Activated CD4-positive, alpha-beta T cell treated with anti-CD3 and anti-CD28 coated beads, Interleukin-2, Interleukin-6, amounts not matched to agents 100 ng/mL and 50 ng/mL, durations not matched to agents 16 hours and 8 hours (primary cell): ENCODE results near the gene VPS13D.
A peak's percentile ranks its signal among the peaks of the same experiment; 100 is the strongest.
"Not testable (repeated sequence)": the region's sequence is repeated elsewhere in the genome, so short reads cannot be mapped to it uniquely, and the experiment has no call there.

ENCODE experiments used
- DNase-seq: peaks from one replicate; pipeline ENCODE4 v3.0.0-alpha.2; 2020

Gene VPS13D

GRCh38 chr1:12375133-12375829, 145.5 kb downstream of the VPS13D start:
- DNase-seq, result no peak

DNA sequence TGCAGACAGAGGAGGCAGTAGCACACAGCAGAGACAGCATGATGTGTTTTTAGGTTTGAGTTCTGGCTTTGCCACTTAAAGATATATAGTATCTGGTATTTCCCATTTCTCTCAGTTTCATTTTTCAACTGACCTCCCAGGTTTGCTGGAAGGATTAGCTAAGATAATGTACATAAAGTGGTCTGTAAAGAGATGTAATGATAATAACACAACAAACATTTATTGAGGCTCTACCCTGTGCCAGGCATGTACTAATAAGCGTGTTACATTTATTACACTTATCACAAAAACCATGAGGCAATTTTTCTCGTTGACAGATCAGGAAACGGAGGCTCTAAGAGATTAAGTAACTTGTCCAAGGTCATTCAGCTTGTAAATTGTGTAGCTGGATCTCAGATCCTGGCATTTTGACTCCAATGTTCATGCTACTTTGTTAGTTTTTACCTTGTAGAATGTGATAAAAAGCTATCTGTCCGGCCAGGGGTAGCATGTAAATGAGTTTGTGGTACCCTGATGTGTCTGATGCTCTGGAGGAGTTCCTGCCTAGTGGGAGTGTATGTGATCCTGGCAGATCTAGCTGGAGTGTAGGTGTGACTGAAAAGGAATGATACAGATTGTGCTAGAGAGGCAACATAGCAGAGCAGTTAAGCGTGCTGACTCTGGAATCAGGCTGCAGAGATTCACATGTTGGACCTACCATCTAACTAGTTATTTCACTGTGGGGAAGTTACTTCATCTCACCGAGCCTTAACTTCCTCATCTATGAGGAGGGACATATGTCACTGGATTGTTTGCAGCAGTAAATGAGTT, 146.6 kb downstream of the VPS13D start:
- DNase-seq, result no peak

GRCh38 chr1:12380326-12381249, 150.8 kb downstream of the VPS13D start:
- DNase-seq, result no peak

GRCh38 chr1:12383001-12383400, 153.2 kb downstream of the VPS13D start:
- DNase-seq, result no peak

GRCh38 chr1:12383786-12384185, 154.0 kb downstream of the VPS13D start:
- no peak for DNase-seq

DNA sequence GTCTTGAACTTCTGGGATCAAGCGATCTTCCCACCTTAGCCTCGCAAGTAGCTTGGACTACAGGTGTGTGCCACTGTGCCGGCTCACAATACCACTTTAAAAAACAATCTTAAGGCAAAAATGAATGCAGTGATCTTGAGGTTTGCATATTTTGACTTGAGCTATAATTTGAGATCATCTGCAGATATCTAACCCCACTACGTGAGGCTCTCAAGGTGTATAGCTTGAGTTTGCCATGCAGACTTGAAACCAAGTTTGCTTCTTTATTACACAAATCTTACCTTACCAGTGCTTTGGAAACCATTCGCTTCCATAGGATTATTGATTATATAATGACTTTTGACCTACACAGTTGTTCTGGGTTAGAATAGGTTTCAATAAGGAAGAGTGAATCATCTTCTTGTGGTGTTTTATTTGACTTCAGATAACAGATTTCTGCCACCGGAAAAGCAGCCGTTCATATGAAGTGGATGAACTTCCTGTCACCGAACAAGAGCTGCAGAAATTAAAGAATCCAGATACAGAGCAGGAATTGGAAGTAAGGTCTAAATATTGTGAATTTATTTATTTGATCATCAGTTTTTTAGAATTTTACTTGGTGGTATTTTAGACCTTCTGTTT, 155.1 kb downstream of the VPS13D start:
- DNase-seq, result peak; percentile 69

- no peak for DNase-seq
These were observed 156.3 kb downstream of the VPS13D start for GRCh38 chr1:12386130-12386529.

DNA sequence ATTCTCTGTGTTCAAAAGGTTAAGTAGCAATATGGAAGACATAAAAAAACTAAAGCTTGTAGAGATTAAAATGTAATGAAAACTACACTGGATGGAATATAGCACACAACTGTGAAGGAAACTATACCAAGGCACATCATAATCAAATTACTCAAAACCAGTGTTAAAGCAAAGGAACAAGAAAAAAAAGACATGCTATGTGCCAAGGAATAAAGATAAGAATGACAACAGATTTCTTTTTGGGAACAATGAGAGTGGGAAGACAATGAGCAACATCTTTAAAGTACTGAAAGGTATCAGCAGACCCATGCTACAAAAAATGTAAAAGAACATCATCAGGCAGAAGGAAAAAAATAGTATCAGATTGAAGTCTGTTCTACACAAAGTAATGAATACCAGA, 157.8 kb downstream of the VPS13D start:
- DNase-seq, result no peak

GRCh38 chr1:12390296-12390695, 160.5 kb downstream of the VPS13D start:
- not testable (repeated sequence) for DNase-seq

DNA sequence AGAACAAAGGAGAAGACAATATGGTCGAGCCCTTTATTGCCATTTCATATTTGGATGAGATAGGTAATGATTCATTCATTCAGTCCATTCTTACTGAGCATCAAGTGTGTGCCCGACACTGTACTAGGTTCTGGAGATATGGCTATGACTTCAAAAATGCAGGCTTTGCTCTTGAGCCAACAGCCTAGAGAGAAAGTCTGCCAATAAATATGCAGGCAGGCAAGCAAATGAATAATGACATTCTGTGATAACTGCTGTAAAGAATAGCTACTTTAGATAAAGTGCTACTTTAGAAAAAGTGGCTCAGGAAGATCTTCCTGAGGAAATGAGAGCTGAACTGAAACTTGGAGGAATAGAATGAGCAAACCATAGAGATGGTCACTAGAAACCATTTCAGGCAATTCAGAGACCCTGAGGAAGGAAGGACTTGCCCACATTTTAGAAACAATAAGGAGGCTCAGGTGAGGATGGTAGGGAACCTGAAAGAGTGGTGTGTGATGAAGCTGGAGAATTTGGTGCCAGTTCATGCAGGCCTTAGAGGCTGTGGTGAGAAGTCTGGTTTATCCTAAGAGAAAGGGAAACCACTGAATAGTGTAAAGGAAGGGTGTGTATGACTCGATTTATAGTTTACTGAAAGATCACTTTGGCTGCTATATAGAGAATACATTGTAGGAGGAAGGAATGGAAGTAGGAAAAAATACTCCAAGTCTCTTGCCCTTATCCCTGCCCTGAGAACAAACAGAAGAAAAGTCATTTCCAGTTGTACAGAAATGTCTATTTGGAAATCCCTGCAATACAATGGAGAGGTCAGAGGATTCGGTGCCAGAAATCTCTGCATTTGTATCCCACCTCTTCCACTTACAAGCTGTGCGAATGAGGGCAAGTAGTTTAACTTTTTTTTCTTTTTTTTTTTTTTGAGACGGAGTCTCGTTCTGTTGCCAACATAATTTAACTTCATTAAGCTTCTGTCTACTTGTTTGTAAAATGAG, 167.9 kb downstream of the VPS13D start:
- DNase-seq, result no peak

DNA sequence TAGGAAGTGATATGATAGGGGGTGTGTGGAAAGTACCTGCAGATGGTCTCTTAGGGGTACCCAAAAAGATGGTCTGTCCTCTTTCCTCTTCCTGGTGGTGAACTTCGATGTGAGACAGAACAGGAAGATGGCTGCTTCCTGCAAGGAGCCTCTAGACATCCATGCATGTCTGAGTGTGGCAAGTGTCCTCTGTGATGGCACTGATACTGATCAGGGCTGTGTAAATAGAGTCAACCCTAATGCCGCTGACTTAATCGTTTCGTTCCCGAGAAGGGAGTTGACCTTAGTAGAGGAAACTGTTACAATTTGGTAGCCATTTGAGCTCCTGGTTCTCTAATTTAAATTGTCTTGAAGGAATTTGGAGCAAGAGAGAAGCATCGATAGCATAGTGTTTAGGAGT, 168.6 kb downstream of the VPS13D start:
- no peak for DNase-seq

GRCh38 chr1:12400027-12400693, 170.3 kb downstream of the VPS13D start:
- DNase-seq, result no peak

- DNase-seq, result no peak
These were observed 172.4 kb downstream of the VPS13D start for GRCh38 chr1:12402159-12402673.

DNA sequence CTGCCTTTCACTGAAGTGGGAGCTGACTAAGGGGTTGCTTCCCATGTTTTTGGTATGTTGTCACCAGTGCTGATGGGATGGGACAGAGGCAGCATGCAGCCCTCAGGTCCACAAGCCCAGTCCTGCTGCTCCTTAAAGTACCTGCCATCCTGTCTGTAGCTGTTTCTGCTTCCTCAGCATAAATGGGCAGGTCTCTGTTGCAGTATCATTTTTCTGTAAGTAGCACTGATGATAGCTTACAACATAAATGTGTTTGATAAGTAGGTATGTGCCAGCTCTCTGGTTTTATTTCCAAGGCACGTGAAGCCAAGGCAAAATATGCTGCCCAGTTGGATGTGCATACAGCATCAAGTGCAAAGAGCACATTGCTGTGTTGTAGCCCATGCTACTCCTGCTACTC, 173.0 kb downstream of the VPS13D start:
- DNase-seq, result no peak

DNA sequence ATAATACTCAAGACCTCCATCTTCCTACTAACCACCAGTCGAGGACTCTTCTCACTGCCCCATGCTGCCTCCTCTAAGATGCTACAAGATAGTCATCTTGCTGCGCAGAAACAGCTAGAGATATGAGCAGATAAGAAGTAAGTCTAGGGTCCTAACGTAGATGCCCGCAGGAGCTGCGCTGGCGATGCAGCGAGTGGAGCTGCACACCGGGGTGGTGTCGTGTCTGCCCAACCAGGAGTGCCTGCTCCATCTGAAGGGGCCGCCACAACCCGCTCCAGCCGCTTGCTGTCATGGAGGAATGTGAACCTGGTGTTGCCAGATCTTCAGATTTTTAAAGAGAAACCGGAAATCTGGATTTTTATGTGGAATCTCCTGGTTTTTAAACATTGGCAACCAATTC, 175.1 kb downstream of the VPS13D start:
- DNase-seq, result no peak

DNA sequence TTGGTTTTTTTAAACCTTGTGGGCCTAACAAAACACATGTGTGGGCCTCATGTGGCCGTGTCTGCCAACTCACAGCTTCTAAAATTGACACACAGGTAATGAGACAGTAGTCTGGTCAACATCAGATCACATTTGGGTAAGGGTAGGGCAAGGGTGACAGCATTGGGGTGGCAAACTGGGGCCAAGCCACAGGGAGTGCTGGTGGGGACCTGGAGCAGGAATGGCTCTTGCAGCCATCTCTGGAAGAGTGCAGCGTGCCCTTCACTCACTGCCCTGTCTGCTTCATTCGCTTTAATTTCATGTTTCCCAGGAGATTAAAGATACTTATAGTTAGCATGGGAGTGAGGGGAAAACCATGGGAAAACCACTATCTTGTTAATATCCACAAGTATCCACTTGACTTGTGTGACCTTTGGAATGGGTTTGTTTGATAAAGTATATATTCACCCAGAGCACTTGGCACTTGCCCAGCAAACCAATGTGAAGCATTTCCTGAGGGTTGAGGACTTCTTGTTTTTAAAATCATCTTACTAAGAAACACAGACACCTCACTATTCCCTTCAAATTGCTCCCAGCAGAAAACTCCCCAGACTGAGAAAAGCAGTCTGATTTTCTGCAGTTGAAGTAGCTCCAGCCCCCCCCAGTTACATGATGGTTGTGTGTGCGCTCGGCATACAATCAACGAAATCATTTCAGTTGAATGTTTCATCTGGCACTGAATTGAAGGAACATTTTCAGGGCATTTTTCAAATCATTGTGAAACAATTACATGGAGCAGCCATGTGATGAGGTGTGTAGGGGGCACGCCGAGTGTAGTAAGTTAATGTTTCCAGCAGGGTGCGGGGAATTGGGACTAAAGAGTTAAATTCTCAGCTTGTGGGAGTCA, 175.7 kb downstream of the VPS13D start:
- no peak for DNase-seq

DNA sequence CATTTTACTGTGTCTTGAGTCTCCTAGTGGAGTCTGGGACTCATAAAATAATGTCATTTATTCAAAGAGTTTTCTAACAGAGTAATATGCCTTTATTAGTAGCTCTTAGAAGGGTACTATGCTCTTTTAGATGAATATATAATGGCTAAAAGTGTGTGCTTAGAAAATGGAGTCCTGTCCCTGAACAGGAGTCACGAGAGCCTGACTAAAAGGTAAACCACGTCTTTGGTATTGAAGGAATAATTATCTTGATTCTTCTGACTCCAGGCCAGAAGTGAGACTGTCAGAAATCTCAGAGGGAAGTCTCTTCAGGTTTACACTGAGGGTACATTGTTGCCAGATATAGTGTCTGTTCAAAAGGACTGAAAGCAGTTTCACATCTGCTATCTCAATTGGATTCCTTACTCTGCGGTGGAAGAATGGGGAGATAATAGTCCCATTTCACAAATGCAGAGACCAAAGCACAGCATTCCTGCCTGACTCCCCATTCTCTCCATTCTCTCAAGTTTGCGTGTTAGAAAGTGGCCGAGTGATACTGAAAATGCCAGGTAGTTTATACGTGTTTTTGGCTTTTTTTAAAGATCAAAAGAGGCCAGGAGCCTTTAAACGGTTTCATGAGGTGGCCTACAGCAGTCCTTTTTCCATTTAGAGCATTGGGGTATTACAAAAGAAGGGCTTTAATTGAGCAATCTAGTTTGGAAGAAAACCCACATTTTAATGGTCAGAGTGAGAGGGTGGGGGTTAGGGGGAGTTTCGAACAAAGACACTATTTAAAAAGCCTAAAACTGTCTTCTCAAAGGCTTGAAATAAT, 176.6 kb downstream of the VPS13D start:
- no peak for DNase-seq

GRCh38 chr1:12407050-12407961, 177.5 kb downstream of the VPS13D start:
- DNase-seq, result peak; percentile 68
